ENCODE data around the gene GUCY1A2.

GRCh38 chr11:106943089-106943488, 75.2 kb downstream of the GUCY1A2 start:
- TF ChIP-seq CTCF (conservative IDR thresholded peaks at IDR 0.05) (no peak), ZFX (IDR thresholded peaks at IDR 0.05) (no peak)
